GM19240 (cell line): ENCODE data around the gene IGFN1.
A peak's percentile ranks its signal among the peaks of the same experiment; 100 is the strongest.

Source experiments
- DNase-seq: peaks from one replicate; pipeline ENCODE4 v3.0.0; 2011; ENCODE audit warnings: low spot score; ENCODE audit not compliant: insufficient read length

The IGFN1 gene

GRCh38 chr1:201190624-201191051 lies at the start of gene IGFN1:
Gene IGFN1, plus strand, starts transcription at chr1:201190824. Its CDS starts 2,470 bp downstream, at chr1:201193294.
- no peak for DNase-seq

- DNase-seq, result no peak
Observed at GRCh38 chr1:201140941-201141260, 49.7 kb upstream of the IGFN1 start.

GRCh38 chr1:201141418-201141817 lies 49.2 kb upstream of the IGFN1 start:
- no peak for DNase-seq

- DNase-seq, result no peak
Observed at GRCh38 chr1:201142011-201142848, 48.4 kb upstream of the IGFN1 start.

GRCh38 chr1:201142849-201143725 lies 47.5 kb upstream of the IGFN1 start:
- no peak for DNase-seq

GRCh38 chr1:201143726-201144635 lies 46.6 kb upstream of the IGFN1 start:
- no peak for DNase-seq

GRCh38 chr1:201144701-201145100 lies 45.9 kb upstream of the IGFN1 start:
- DNase-seq, result no peak

- no peak for DNase-seq
Observed at GRCh38 chr1:201145132-201145531, 45.5 kb upstream of the IGFN1 start.

GRCh38 chr1:201145816-201146215 lies 44.8 kb upstream of the IGFN1 start:
- DNase-seq, result no peak

GRCh38 chr1:201146626-201147390 lies 43.8 kb upstream of the IGFN1 start:
- no peak for DNase-seq

- no peak for DNase-seq
Observed at GRCh38 chr1:201147396-201148015, 43.1 kb upstream of the IGFN1 start.

- peak; percentile 52 for DNase-seq
Observed at GRCh38 chr1:201149400-201149799, 41.2 kb upstream of the IGFN1 start.

GRCh38 chr1:201153474-201154388 lies 36.9 kb upstream of the IGFN1 start:
- DNase-seq, result peak; percentile 76

- peak; percentile 96 for DNase-seq
Observed at GRCh38 chr1:201154389-201155165, 36.0 kb upstream of the IGFN1 start, which contains the start of gene TMEM9. Gene TMEM9, minus strand, starts transcription at chr1:201154474. Its CDS starts 551 bp downstream, at chr1:201153923.

GRCh38 chr1:201155354-201155753 lies 35.3 kb upstream of the IGFN1 start:
- DNase-seq, result no peak

- no peak for DNase-seq
Observed at GRCh38 chr1:201156346-201156745, 34.3 kb upstream of the IGFN1 start.

- no peak for DNase-seq
Observed at GRCh38 chr1:201156819-201157218, 33.8 kb upstream of the IGFN1 start.

GRCh38 chr1:201157949-201158348 lies 32.7 kb upstream of the IGFN1 start:
- no peak for DNase-seq
